GM21526 (cell line): ENCODE data around the gene TRIM56.
"Not testable (repeated sequence)": the region's sequence is repeated elsewhere in the genome, so short reads cannot be mapped to it uniquely, and the experiment has no call there.

Source experiments
- ATAC-seq: cut with Tn5 transposase; IDR thresholded peaks from one replicate; pipeline ENCODE4 v1.9.1; 2021; ENCODE audit warnings: moderate library complexity; ENCODE audit not compliant: unreplicated experiment, low FRiP score

The TRIM56 gene, protein sequence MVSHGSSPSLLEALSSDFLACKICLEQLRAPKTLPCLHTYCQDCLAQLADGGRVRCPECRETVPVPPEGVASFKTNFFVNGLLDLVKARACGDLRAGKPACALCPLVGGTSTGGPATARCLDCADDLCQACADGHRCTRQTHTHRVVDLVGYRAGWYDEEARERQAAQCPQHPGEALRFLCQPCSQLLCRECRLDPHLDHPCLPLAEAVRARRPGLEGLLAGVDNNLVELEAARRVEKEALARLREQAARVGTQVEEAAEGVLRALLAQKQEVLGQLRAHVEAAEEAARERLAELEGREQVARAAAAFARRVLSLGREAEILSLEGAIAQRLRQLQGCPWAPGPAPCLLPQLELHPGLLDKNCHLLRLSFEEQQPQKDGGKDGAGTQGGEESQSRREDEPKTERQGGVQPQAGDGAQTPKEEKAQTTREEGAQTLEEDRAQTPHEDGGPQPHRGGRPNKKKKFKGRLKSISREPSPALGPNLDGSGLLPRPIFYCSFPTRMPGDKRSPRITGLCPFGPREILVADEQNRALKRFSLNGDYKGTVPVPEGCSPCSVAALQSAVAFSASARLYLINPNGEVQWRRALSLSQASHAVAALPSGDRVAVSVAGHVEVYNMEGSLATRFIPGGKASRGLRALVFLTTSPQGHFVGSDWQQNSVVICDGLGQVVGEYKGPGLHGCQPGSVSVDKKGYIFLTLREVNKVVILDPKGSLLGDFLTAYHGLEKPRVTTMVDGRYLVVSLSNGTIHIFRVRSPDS

GRCh38 chr7:101085162-101085964, at the start of gene TRIM56:
Gene TRIM56, plus strand, starts transcription at chr7:101085481. Its CDS starts 1,832 bp downstream, at chr7:101087313.
- peak; percentile 82 for ATAC-seq

GRCh38 chr7:101035941-101036340, 49.3 kb upstream of the TRIM56 start:
- no peak for ATAC-seq

DNA sequence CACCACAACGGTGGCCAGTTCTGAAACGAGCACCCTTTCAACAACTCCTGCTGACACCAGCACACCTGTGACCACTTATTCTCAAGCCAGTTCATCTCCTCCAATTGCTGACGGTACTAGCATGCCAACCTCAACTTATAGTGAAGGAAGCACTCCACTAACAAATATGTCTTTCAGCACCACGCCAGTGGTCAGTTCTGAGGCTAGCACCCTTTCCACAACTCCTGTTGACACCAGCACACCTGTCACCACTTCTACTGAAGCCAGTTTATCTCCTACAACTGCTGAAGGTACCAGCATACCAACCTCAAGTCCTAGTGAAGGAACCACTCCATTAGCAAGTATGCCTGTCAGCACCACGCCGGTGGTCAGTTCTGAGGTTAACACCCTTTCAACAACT, 44.0 kb upstream of the TRIM56 start:
- not testable (repeated sequence) for ATAC-seq

GRCh38 chr7:101058355-101058754, 26.9 kb upstream of the TRIM56 start:
- no peak for ATAC-seq

DNA sequence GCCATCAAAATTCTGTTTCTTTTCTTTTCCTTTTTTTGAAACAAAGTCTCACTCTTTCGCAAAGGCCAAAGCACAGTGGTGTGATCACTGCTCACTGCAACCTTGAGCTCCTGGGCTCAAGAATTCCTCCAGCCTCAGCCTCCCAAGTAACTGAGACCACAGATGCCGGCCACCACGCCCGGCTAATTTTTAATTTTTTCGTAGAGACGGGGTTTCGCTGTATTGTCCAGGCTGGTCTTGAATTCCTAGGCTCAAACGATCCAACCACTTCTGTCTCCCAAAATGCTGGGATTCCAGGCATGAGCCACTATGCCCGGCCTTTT, 25.7 kb upstream of the TRIM56 start:
- ATAC-seq: no peak

DNA sequence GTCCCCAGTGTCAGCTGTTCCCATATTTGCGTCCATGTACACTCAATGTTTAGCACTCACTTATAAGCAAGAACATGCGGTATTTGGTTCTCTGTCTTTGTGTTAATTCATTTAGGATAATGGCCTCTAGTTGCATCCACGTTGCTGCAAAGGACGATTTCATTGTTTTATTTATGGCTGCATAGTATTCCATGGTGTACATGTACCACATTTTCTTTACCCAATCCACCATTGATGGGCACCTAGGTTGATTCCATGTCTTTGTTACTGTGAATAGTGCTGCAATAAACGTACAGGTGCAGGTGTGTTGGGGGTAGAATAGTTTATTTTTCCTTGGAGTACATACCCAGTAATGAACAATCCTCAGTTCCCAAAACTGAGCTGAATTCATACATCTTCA, 24.3 kb upstream of the TRIM56 start:
- ATAC-seq: no peak

DNA sequence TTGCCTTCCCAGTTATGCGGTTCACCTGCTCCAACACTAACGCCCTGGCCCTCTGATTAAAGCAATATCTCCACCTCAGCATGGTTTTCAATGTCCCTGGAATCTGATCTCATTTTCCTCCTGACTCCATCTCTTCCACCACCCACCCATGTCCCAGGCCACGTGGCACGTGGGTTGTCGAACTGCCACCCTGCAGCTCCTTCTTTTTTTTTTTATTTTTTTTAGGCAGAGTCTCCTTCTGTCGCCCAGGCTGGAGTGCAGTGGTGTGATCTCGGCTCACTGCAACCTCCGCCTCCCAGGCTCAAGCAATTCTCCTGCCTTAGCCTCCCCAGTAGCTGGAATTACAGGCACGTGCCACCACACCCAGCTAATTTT, 21.1 kb upstream of the TRIM56 start:
- not testable (repeated sequence) for ATAC-seq

DNA sequence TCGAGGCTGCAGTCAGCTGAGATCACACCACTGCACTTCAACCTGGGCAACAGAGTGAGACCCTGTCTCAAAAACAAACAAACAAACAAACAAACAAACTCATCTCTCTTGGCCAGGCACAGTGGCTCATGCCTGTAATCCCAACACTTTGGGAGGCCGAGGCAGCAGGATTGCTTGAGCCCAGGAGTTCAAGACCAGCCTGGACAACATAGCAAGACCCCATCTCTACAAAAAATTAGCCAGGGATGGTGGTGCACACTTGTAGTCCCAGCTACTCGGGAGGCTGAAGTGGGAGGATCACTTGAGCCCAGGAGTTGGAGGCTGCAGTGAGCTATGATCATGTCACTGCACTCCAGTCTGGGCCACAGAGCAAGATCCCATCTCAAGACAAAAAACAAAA, 20.1 kb upstream of the TRIM56 start:
- ATAC-seq: not testable (repeated sequence)

GRCh38 chr7:101066141-101066832, 19.0 kb upstream of the TRIM56 start:
- no peak for ATAC-seq

DNA sequence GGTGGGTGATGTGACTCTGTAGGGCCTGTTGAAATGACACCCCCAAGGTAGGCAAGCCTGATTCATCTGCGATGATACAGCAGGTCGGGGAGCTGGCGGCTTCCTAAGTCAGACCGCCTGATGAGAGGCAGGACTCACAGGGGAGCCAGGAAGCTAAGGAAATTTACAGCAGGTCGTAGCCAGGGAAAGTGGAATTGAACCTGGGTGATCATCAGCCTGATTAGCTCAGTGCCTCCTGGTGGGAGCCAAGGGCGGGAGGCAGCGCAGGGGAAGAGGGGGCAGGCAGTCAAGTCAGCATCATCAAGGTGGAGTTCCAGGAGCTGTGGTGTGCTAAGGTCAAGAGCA, 18.5 kb upstream of the TRIM56 start:
- ATAC-seq: no peak

- ATAC-seq: no peak
Observed at GRCh38 chr7:101068401-101068800, 16.9 kb upstream of the TRIM56 start.

DNA sequence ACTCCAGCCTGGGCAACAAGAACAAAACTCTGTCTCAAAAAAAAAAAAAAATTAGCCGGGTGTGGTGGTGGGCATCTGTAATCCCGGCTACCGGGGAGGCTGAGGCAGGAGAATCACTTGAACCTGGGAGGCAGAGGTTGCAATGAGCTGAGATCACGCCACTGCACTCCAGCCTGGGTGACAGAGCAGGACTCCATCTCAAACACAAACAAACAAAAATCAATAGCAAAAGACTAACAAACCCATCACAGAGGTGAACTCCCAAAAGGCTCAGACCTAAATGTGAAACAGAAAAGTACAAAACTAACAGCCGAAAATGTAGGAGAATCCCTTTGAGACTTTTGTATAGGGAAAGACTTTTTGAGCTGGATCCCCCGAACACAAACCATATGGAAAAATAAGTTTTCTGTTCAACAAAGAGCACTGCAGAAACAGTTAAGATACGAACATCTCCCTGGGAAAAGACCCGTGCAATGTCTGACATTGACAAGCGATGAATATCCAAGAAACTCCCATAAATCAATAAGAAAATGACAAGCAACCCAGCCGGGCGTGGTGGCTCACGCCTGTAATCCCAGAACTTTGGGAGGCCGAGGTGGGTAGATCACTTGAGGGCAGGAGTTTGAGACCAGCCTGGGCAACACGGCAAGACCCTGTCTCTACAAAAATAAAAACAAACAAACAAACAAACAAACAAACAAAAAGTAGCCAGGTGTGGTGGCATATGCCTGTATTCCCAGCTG, 13.7 kb upstream of the TRIM56 start:
- ATAC-seq: not testable (repeated sequence)

DNA sequence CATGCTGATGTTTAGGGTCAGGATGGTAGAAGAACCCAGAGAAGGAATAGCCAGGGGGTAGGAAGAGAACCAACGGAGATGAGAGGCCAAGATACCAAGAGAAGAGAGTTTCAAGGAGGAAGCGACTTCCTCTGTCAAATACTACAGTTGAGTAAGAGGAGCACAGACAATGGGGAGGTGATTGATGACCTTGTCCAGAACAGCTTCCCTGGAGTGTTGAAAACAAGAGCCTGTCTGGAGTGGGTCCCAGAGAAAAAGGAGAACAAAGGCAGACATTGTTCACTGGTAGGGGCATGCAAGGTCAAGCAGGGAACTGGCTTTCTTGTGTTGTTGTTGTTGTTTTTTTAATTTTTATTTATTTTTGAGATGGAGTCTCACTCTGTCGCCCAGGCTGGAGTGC, 9.6 kb upstream of the TRIM56 start:
- ATAC-seq: no peak

- not testable (repeated sequence) for ATAC-seq
Observed at GRCh38 chr7:101076183-101076582, 9.1 kb upstream of the TRIM56 start.

GRCh38 chr7:101077303-101078086, 7.8 kb upstream of the TRIM56 start:
- no peak for ATAC-seq

DNA sequence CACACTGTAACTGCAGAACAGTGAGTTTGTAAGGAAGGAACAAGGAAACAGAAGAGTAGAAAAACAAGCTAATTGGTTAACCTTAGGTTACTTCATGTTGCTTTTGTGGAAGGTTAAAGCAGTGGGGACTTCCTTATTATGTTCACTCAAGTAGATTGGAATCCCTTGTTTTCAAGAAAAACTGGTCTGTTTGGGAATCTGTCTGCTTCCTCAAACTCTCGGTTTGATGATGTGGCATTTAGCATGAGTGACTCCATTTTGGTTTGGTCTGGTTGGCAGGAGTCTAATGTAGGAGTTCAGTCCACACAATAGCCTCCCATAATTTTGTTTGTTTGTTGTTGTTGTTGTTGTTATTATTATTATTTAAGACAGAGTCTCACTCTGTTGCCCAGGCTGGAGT, 3.8 kb upstream of the TRIM56 start:
- ATAC-seq: no peak

GRCh38 chr7:101084865-101085161, 468 bp upstream of the TRIM56 start:
- ATAC-seq: no peak

- ATAC-seq: no peak
Observed at GRCh38 chr7:101087334-101088068, 2.2 kb downstream of the TRIM56 start.

DNA sequence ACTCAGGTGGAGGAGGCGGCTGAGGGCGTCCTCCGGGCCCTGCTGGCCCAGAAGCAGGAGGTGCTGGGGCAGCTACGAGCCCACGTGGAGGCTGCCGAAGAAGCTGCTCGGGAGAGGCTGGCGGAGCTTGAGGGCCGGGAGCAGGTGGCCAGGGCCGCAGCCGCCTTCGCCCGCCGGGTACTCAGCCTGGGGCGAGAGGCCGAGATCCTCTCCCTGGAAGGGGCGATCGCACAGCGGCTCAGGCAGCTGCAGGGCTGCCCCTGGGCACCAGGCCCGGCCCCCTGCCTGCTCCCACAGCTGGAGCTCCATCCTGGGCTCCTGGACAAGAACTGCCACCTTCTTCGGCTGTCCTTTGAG, 2.8 kb downstream of the TRIM56 start:
- no peak for ATAC-seq
